MM.1S (cell line): ENCODE data around the gene CD300H.

Experiments used
- CTCF ChIP-seq: fragments of 300-600 bp; sonication (generic); IDR thresholded peaks from 2 replicates; pipeline ENCODE4 v1.5.1; 2016; ENCODE audit warnings: antibody characterized with exemption, low read length, mixed read lengths
- EZH2 ChIP-seq: fragments of 300-600 bp; sonication (generic); optimal IDR thresholded peaks from 2 replicates; pipeline ENCODE3; 2017; ENCODE audit warnings: low read depth, mild to moderate bottlenecking, antibody characterized with exemption, low read length, mixed read lengths
- EZH2phosphoT487 ChIP-seq: fragments of 300-600 bp; sonication (generic); IDR thresholded peaks from 2 replicates; pipeline ENCODE4 v1.6.1; 2018; ENCODE audit warnings: antibody characterized with exemption, low read length

- TF ChIP-seq CTCF (no peak), EZH2phosphoT487 (no peak), EZH2 (no peak)
These were observed 36.5 kb downstream of the CD300H start for GRCh38 chr17:74530831-74531150.
